ENCODE measurements around the gene UBE2R2. TPM values are rescaled to one million over a fixed set of nuclear protein-coding genes. Genes with fewer than 3 reads are reported as not detected.

The UBE2R2 gene
- total RNA-seq, 1 experiment from 2014 or later: 52.1 TPM

- H3K79me2 ChIP-seq (ENCODE audit: insufficient read depth, low read length): peaks cover 17% of the 10 kb centered on the region; the same call in 1 of the 2 replicates
- no peak for TF ChIP-seq CTCF (conservative IDR thresholded peaks at IDR 0.05)
- H2BK120ac ChIP-seq (ENCODE audit: low read depth, low read length, poor library complexity, severe bottlenecking): no peak overlapping the region
- H3K9me3 Mint-ChIP-seq: no peaks in the 10 kb centered on the region
- no peak overlapping the region for H2AK5ac ChIP-seq (ENCODE audit: insufficient read length, low read length)
- H2BK12ac ChIP-seq (ENCODE audit: insufficient read length, low read depth, low read length): no peak overlapping the region
- H2BK5ac ChIP-seq (ENCODE audit: insufficient read length, low read length): no peak overlapping the region
- H3K4ac ChIP-seq (ENCODE audit: low read depth, low read length): no peak overlapping the region
- no peaks in the 10 kb centered on the region for H3K9me3 ChIP-seq (ENCODE audit: control insufficient read depth, low read depth, low read length)
- H3K56ac ChIP-seq (ENCODE audit: insufficient read length, low read depth, low read length): no peak overlapping the region
- no peak overlapping the region for H4K5ac ChIP-seq (ENCODE audit: insufficient read length, low read depth, low read length)
- H3K27ac ChIP-seq (ENCODE audit: insufficient read length, low read depth, low read length): no peak overlapping the region
- H3K27me3 ChIP-seq (ENCODE audit: insufficient read depth, low read length): no peaks in the 10 kb centered on the region
- no peak overlapping the region for H2BK15ac ChIP-seq (ENCODE audit: low read depth, low read length)
- peaks cover 7 to 11% of the 10 kb centered on the region in 2 experiments for H3K4me1 Mint-ChIP-seq
- H3K4me3 Mint-ChIP-seq: no peak overlapping the region
- H4K20me1 ChIP-seq (ENCODE audit: control insufficient read depth, insufficient read depth, insufficient read length): no peaks in the 10 kb centered on the region
- H4K91ac ChIP-seq (ENCODE audit: insufficient read length, low read depth, low read length): no peak overlapping the region
- H3K36me3 Mint-ChIP-seq (ENCODE audit: insufficient read depth in 1 of 3, low read depth in 3 of 3): peaks cover 7 to 11% (median 10%) of the 10 kb centered on the region in 3 experiments
- H3K27ac Mint-ChIP-seq: no peak overlapping the region
- H2AFZ ChIP-seq (ENCODE audit: low read length): no peak overlapping the region
- no peaks in the 10 kb centered on the region for H3K27me3 Mint-ChIP-seq (ENCODE audit: low read depth)
- H2BK20ac ChIP-seq (ENCODE audit: low read depth, low read length, poor library complexity, severe bottlenecking): no peak overlapping the region
- H3K18ac ChIP-seq (ENCODE audit: insufficient read length, low read depth, low read length): no peak overlapping the region
- no peak overlapping the region for H4K8ac ChIP-seq (replicated peaks; ENCODE audit: insufficient read length, low read depth, low read length)
- peaks cover 22% of the 10 kb centered on the region for H3K79me1 ChIP-seq (ENCODE audit: insufficient read depth, low read depth, low read length, poor library complexity, severe bottlenecking)
- no peak overlapping the region for H3K9ac ChIP-seq (ENCODE audit: extremely low read depth, insufficient read length, low read length)
- H3T11ph ChIP-seq (ENCODE audit: low read length): no peak overlapping the region
- no peak overlapping the region for H3K14ac ChIP-seq (ENCODE audit: insufficient read depth, low read length)
- no peak for DNase-seq
- H3K23ac ChIP-seq (ENCODE audit: insufficient read length, low read depth, low read length): no peak overlapping the region
- no peak overlapping the region for H3K4me2 ChIP-seq (ENCODE audit: insufficient read depth, insufficient read length, low read length)
- H3K23me2 ChIP-seq (ENCODE audit: insufficient read length, low read depth, low read length, poor library complexity, severe bottlenecking): no peaks in the 10 kb centered on the region
- no peaks in the 10 kb centered on the region for H3K4me1 ChIP-seq (ENCODE audit: insufficient read depth, low read length)
These were observed 39.3 kb downstream of the UBE2R2 start for GRCh38 chr9:33856247-33856646.
